Neural progenitor cell (in vitro differentiated cells): ENCODE data around the gene STIL. TPM values are rescaled to one million over a fixed set of nuclear protein-coding genes. Genes with fewer than 3 reads are reported as not detected.
A peak's percentile ranks its signal among the peaks of the same experiment; 100 is the strongest.
"Not testable (repeated sequence)": the region's sequence is repeated elsewhere in the genome, so short reads cannot be mapped to it uniquely, and the experiment has no call there.

Experiments
- DNase-seq: peaks from one replicate; pipeline ENCODE4 v3.0.0-alpha.2; 2016; ENCODE audit warnings: low spot score
- H2AFZ ChIP-seq: fragments of 200-600 bp; sonication (generic); replicated peaks from 2 replicates; pipeline ENCODE4 v1.6.1; 2016; ENCODE audit warnings: antibody characterized with exemption
- H3F3A ChIP-seq: fragments of 200-600 bp; sonication (generic); 2 replicates; pipeline ENCODE4 v1.6.1; 2016; ENCODE audit warnings: antibody characterized with exemption, low read depth
- H3K27ac ChIP-seq: fragments of 200-600 bp; sonication (generic); 2 replicates; pipeline ENCODE4 v1.5.1; 2016; ENCODE audit warnings: mild to moderate bottlenecking
- H3K27me3 ChIP-seq: fragments of 200-600 bp; sonication (generic); 2 replicates; pipeline ENCODE4 v1.6.1; 2016; ENCODE audit warnings: mild to moderate bottlenecking, moderate library complexity
- H3K36me3 ChIP-seq: fragments of 200-600 bp; sonication (generic); 2 replicates; pipeline ENCODE4 v1.5.1; 2016
- H3K4me1 ChIP-seq: fragments of 200-600 bp; sonication (generic); 2 replicates; pipeline ENCODE4 v1.6.1; 2016; ENCODE audit warnings: mixed run types
- H3K4me2 ChIP-seq: fragments of 200-600 bp; sonication (generic); 2 replicates; pipeline ENCODE4 v1.6.1; 2016
- H3K4me3 ChIP-seq: fragments of 200-600 bp; sonication (generic); 2 replicates; pipeline ENCODE4 v1.5.1; 2016
- H3K79me2 ChIP-seq: fragments of 200-600 bp; sonication (generic); 2 replicates; pipeline ENCODE4 v1.6.1; 2016; ENCODE audit warnings: low read depth
- H3K9ac ChIP-seq: fragments of 200-600 bp; sonication (generic); 2 replicates; pipeline ENCODE4 v1.6.1; 2016
- H3K9me3 ChIP-seq: fragments of 200-600 bp; sonication (generic); 2 replicates; pipeline ENCODE4 v1.5.1; 2016; ENCODE audit warnings: low read depth
- H4K20me1 ChIP-seq: fragments of 200-600 bp; sonication (generic); 2 replicates; pipeline ENCODE4 v1.6.1; 2016; ENCODE audit warnings: low read depth
- H3K27ac Mint-ChIP-seq: 3 replicates; pipeline ENCODE4 v1.8.0; 2021; ENCODE audit warnings: mixed read lengths
- H3K27me3 Mint-ChIP-seq: 2 replicates; pipeline ENCODE4 v1.8.0; 2022; ENCODE audit warnings: low read depth, mild to moderate bottlenecking, inconsistent platforms, moderate library complexity, mixed read lengths; ENCODE audit not compliant: insufficient read depth
- H3K36me3 Mint-ChIP-seq: 3 replicates; pipeline ENCODE4 v1.8.0; 2021; ENCODE audit warnings: mixed read lengths
- H3K4me1 Mint-ChIP-seq: 3 replicates; pipeline ENCODE4 v1.8.0; 2021; ENCODE audit warnings: mixed read lengths
- H3K4me3 Mint-ChIP-seq: 3 replicates; pipeline ENCODE4 v1.8.0; 2021; ENCODE audit warnings: mild to moderate bottlenecking, moderate library complexity, mixed read lengths
- H3K9me3 Mint-ChIP-seq: 3 replicates; pipeline ENCODE4 v1.8.0; 2020; ENCODE audit warnings: mixed read lengths
- EZH2 ChIP-seq: fragments of 200-600 bp; sonication (generic); IDR thresholded peaks from 2 replicates; pipeline ENCODE4 v1.6.1; 2017; ENCODE audit warnings: antibody characterized with exemption, mild to moderate bottlenecking, moderate library complexity
- EZH2phosphoT487 ChIP-seq: fragments of 200-600 bp; sonication (generic); IDR thresholded peaks from 2 replicates; pipeline ENCODE4 v1.6.1; 2017; ENCODE audit warnings: antibody characterized with exemption
- total RNA-seq: library from RNA; depleted of rRNA; stranded (reverse); fragments of >200 nt; gene quantifications from 2 replicates; pipeline ENCODE4 v1.2.3, GENCODE V29; 2015; ENCODE audit warnings: low replicate concordance
- TF ChIP-seq, protein P1 (sequence below): fragments of 200-600 bp; sonication (generic); IDR thresholded peaks from 2 replicates; pipeline ENCODE4 v1.5.1; 2017; ENCODE audit warnings: antibody characterized with exemption, mild to moderate bottlenecking

Gene STIL
- total RNA-seq, 1 donor from 2014 or later, result 59.0 TPM

DNA sequence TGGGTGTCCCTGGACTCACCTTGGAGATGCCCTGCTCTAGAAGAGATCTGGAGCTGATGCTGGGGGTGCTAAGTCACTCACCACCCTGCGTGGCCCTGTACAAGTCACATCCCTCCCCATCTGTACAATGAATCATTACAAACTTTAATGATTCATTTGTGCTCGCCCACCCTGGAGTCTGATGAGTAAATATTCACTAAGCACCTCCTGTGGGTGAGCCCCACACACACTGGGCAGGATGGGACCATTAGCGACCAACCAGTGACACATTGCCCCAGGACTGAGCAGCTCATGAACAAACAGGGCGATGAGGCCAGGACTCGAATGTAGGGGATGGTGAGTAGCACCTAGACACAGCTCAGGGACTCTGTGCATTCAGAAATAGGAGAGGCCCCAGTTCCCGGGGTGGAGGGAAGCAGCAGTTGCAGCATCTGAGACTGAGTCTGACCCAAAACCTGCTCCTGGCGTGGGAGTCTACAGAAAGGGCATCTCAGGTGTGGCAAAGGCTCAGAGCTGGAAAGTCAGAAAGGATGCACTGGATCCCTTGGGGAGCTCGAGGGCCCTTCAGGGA, 106.1 kb downstream of the STIL start:
- TF ChIP-seq, protein P1, sequence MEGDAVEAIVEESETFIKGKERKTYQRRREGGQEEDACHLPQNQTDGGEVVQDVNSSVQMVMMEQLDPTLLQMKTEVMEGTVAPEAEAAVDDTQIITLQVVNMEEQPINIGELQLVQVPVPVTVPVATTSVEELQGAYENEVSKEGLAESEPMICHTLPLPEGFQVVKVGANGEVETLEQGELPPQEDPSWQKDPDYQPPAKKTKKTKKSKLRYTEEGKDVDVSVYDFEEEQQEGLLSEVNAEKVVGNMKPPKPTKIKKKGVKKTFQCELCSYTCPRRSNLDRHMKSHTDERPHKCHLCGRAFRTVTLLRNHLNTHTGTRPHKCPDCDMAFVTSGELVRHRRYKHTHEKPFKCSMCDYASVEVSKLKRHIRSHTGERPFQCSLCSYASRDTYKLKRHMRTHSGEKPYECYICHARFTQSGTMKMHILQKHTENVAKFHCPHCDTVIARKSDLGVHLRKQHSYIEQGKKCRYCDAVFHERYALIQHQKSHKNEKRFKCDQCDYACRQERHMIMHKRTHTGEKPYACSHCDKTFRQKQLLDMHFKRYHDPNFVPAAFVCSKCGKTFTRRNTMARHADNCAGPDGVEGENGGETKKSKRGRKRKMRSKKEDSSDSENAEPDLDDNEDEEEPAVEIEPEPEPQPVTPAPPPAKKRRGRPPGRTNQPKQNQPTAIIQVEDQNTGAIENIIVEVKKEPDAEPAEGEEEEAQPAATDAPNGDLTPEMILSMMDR, result no peak
- no peak for TF ChIP-seq EZH2
- TF ChIP-seq EZH2phosphoT487, result no peak
- no peak overlapping the region for H3K27ac ChIP-seq
- peaks cover 12% of the 10 kb centered on the region for H3K4me1 ChIP-seq
- peaks cover 5% of the 10 kb centered on the region for H3F3A ChIP-seq
- Mint-ChIP-seq H3K4me3 (no peak overlapping the region), H3K9me3 (peaks cover 7% of the 10 kb centered on the region), H3K4me1 (peaks cover 16% of the 10 kb centered on the region), H3K27ac (no peak overlapping the region), H3K36me3 (no peaks in the 10 kb centered on the region), H3K27me3 (peaks cover 9% of the 10 kb centered on the region)
- H3K27me3 ChIP-seq, result peaks cover 83% of the 10 kb centered on the region
- no peak overlapping the region for H2AFZ ChIP-seq
- H3K36me3 ChIP-seq, result no peaks in the 10 kb centered on the region
- no peak for DNase-seq
- no peak overlapping the region for H3K9ac ChIP-seq
- H3K9me3 ChIP-seq, result no peaks in the 10 kb centered on the region
- no peaks in the 10 kb centered on the region for H3K79me2 ChIP-seq
- no peaks in the 10 kb centered on the region for H4K20me1 ChIP-seq
- H3K4me2 ChIP-seq, result peak overlapping the region; percentile 79
- no peak overlapping the region for H3K4me3 ChIP-seq

DNA sequence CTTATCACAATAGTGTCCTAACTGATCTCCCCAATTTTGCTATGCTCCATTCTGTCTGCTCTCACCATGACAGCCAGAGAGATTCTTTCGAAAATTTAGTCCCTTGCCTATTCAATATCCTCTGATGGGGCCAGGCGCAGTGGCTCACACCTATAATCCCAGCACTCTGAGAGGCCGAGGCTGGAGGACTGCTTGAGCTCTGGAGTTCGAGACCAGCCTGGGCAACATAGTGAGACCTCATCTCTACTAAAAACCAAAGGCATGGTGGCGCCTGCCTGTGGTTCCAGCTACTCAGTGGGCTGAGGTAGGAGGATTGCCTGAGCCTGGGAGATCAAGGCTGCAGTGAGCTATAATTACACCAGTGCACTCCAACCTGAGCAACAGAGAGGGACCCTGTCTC, 108.0 kb downstream of the STIL start:
- H3K79me2 ChIP-seq, result no peaks in the 10 kb centered on the region
- no peak overlapping the region for H3K9ac ChIP-seq
- no peak overlapping the region for H3K4me3 ChIP-seq
- no peaks in the 10 kb centered on the region for H4K20me1 ChIP-seq
- H3K4me3 Mint-ChIP-seq, result no peak overlapping the region
- H3K4me1 Mint-ChIP-seq, result peaks cover 16% of the 10 kb centered on the region
- peaks cover 7% of the 10 kb centered on the region for H3K9me3 Mint-ChIP-seq
- TF ChIP-seq EZH2phosphoT487 (no peak), EZH2 (no peak)
- TF ChIP-seq, protein P1, result no peak
- peaks cover 9% of the 10 kb centered on the region for H3K27me3 Mint-ChIP-seq
- H3K4me2 ChIP-seq, result no peak overlapping the region
- H3K27ac Mint-ChIP-seq, result no peak overlapping the region
- no peak overlapping the region for H2AFZ ChIP-seq
- peaks cover 5% of the 10 kb centered on the region for H3F3A ChIP-seq
- peaks cover 91% of the 10 kb centered on the region for H3K27me3 ChIP-seq
- H3K9me3 ChIP-seq, result no peaks in the 10 kb centered on the region
- peaks cover 12% of the 10 kb centered on the region for H3K4me1 ChIP-seq
- DNase-seq, result no peak
- H3K36me3 ChIP-seq, result no peaks in the 10 kb centered on the region
- no peaks in the 10 kb centered on the region for H3K36me3 Mint-ChIP-seq
- H3K27ac ChIP-seq, result no peak overlapping the region

DNA sequence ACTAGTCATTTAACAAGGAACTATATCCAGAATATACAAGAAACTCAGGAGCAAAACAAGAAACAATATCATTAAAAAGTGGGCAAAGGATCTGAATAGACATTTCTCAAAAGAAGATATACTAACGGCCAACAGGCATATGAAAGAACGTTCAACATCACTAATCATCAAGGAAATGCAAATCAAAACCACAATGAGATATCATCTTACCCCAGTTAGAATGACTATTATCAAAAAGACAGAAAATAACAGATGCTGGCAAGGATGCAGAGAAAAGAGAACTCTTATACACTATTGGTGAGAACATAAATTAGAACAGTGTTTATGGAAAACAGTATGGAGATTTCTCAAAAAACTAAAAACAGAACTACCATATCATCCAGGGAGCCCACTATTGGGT, 110.4 kb downstream of the STIL start:
- H3K79me2 ChIP-seq, H3K4me1 Mint-ChIP-seq, H3K4me1 ChIP-seq, H3K36me3 Mint-ChIP-seq, H4K20me1 ChIP-seq, H3K9me3 Mint-ChIP-seq, H3K36me3 ChIP-seq, H3K4me3 ChIP-seq, H3K27ac ChIP-seq, H3K9me3 ChIP-seq, H3K9ac ChIP-seq, H3K4me2 ChIP-seq, H3K4me3 Mint-ChIP-seq, DNase-seq, H2AFZ ChIP-seq, H3K27ac Mint-ChIP-seq, H3F3A ChIP-seq: not testable (repeated sequence)
- peaks cover 90% of the 10 kb centered on the region for H3K27me3 ChIP-seq
- peaks cover 12% of the 10 kb centered on the region for H3K27me3 Mint-ChIP-seq

DNA sequence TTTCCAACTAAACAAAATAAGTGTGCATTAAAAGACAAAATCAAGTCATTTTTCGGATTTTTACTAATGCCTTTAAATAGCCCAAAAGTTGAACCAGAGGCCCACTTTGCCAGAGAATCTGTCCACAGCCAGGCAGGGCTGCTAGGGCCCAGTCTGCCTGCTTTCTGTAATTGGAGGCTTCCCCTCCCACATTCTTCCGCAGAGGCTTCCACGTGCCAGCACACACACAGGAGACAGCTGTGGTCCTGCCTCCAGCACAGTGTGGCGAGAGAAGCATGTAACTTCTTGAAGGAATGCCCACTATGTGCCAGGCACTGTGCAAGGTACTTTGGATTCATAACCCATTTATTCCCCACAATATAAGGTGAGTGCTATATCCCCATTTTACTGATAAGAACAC, 112.8 kb downstream of the STIL start:
- Mint-ChIP-seq H3K27me3 (peaks cover 7% of the 10 kb centered on the region), H3K36me3 (no peaks in the 10 kb centered on the region), H3K4me3 (no peak overlapping the region), H3K4me1 (no peaks in the 10 kb centered on the region), H3K9me3 (peaks cover 7% of the 10 kb centered on the region), H3K27ac (no peak overlapping the region)
- no peaks in the 10 kb centered on the region for H3K36me3 ChIP-seq
- no peaks in the 10 kb centered on the region for H3F3A ChIP-seq
- DNase-seq, result peak; percentile 46
- H3K27ac ChIP-seq, result no peak overlapping the region
- TF ChIP-seq, protein P1, result no peak
- no peak for TF ChIP-seq EZH2phosphoT487
- no peak overlapping the region for H2AFZ ChIP-seq
- no peaks in the 10 kb centered on the region for H3K9me3 ChIP-seq
- H3K4me3 ChIP-seq, result no peak overlapping the region
- H3K4me2 ChIP-seq, result no peak overlapping the region
- no peak overlapping the region for H3K9ac ChIP-seq
- H3K27me3 ChIP-seq, result peaks cover 81% of the 10 kb centered on the region
- H3K4me1 ChIP-seq, result no peaks in the 10 kb centered on the region
- no peaks in the 10 kb centered on the region for H4K20me1 ChIP-seq
- H3K79me2 ChIP-seq, result no peaks in the 10 kb centered on the region

Other genes with a start within 250 kb of the STIL start
- gene CYP4Z1, start 246.9 kb downstream of the STIL start, total RNA-seq, result not detected in 2 replicates
- gene CYP4A22, start 176.7 kb downstream of the STIL start, total RNA-seq, result not detected in 2 replicates
- not detected in 2 replicates for gene PDZK1IP1, start 124.1 kb downstream of the STIL start, total RNA-seq
- gene TAL1, start 81.9 kb downstream of the STIL start, total RNA-seq, result not detected in 2 replicates
- gene CMPK1, start 19.6 kb upstream of the STIL start, total RNA-seq, result 39.6 and 68.0 TPM in 2 replicates
- gene FOXE3, start 102.1 kb upstream of the STIL start, total RNA-seq, result not detected in 2 replicates
- gene FOXD2, start 123.9 kb upstream of the STIL start, total RNA-seq, result 0.03 and 0.32 TPM in 2 replicates